GM23248 (cell line): ENCODE measurements around the gene BLOC1S6.

Experiments used
- EZH2 ChIP-seq: fragments of 200-600 bp; sonication (generic); IDR thresholded peaks from 2 replicates; pipeline ENCODE4 v1.6.1; 2018; ENCODE audit warnings: antibody characterized with exemption, mild to moderate bottlenecking; ENCODE audit not compliant: insufficient read depth, poor library complexity, severe bottlenecking
- EZH2phosphoT487 ChIP-seq: fragments of 200-600 bp; sonication (generic); IDR thresholded peaks from 2 replicates; pipeline ENCODE4 v1.6.1; 2018; ENCODE audit warnings: antibody characterized with exemption, moderate library complexity, mild to moderate bottlenecking, low read depth; ENCODE audit not compliant: insufficient read depth

- no peak for TF ChIP-seq EZH2
- no peak for TF ChIP-seq EZH2phosphoT487
Measured at GRCh38 chr15:45650889-45651525, 63.8 kb downstream of the BLOC1S6 start.
